HepG2 (cell line): ENCODE data around the gene WDSUB1. TPM values are rescaled to one million over a fixed set of nuclear protein-coding genes. Genes with fewer than 3 reads are reported as not detected.

Experiments
- CENPX ChIP-seq: sonication (generic); formaldehyde crosslinking; IDR thresholded peaks from 2 replicates; pipeline ENCODE4 v1.9.0; 2021; ENCODE audit warnings: mild to moderate bottlenecking, missing genetic modification reagents, moderate library complexity
- CTCF ChIP-seq: sonication (generic); formaldehyde crosslinking; IDR thresholded peaks from 2 replicates; pipeline ENCODE4 v1.5.0; 2020; ENCODE audit warnings: mild to moderate bottlenecking, missing genetic modification reagents, moderate library complexity
- DNMT3B ChIP-seq: conservative IDR thresholded peaks from 2 replicates; pipeline ENCODE4 v1.6.1; 2016; ENCODE audit warnings: missing biosample characterization, control low read depth
- E2F2 ChIP-seq: sonication (generic); formaldehyde crosslinking; IDR thresholded peaks from 2 replicates; pipeline ENCODE4 v1.4.0; 2020; ENCODE audit warnings: missing genetic modification reagents, borderline replicate concordance
- GTF3A ChIP-seq: sonication (generic); formaldehyde crosslinking; conservative IDR thresholded peaks from 2 replicates; pipeline ENCODE4 v1.4.0; 2020; ENCODE audit warnings: mild to moderate bottlenecking, missing genetic modification reagents
- JDP2 ChIP-seq: sonication (generic); formaldehyde crosslinking; IDR thresholded peaks from 2 replicates; pipeline ENCODE4 v1.8.1; 2022; ENCODE audit warnings: missing genetic modification reagents, borderline replicate concordance
- KLF15 ChIP-seq: sonication (generic); formaldehyde crosslinking; IDR thresholded peaks from 2 replicates; pipeline ENCODE4 v1.8.1; 2023; ENCODE audit warnings: borderline replicate concordance, mild to moderate bottlenecking, inconsistent platforms, missing genetic modification reagents, mixed read lengths
- NFIC ChIP-seq: IDR thresholded peaks from 2 replicates; pipeline ENCODE4 v1.6.1; 2012; ENCODE audit warnings: mild to moderate bottlenecking, low read length, inconsistent platforms
- RXRA ChIP-seq: sonication (generic); formaldehyde crosslinking; IDR thresholded peaks from 2 replicates; pipeline ENCODE4 v1.5.1; 2020; ENCODE audit warnings: missing genetic modification reagents
- SIN3B ChIP-seq: fragments of 150-350 bp; IDR thresholded peaks from 2 replicates; pipeline ENCODE4 v1.6.1; 2014; ENCODE audit warnings: low read length
- TRIM24 ChIP-seq: sonication (generic); formaldehyde crosslinking; IDR thresholded peaks from 2 replicates; pipeline ENCODE4 v1.8.0; 2022; ENCODE audit warnings: mild to moderate bottlenecking, missing genetic modification reagents
- ZFP1 ChIP-seq: IDR thresholded peaks from 2 replicates; pipeline ENCODE4 v1.6.1; 2016
- ZKSCAN5 ChIP-seq: sonication (generic); formaldehyde crosslinking; IDR thresholded peaks from 2 replicates; pipeline ENCODE4 v1.5.1; 2020; ENCODE audit warnings: mild to moderate bottlenecking, missing genetic modification reagents
- ZMYM3 ChIP-seq: sonication (generic); formaldehyde crosslinking; IDR thresholded peaks from 2 replicates; pipeline ENCODE4 v1.5.1; 2020; ENCODE audit warnings: mild to moderate bottlenecking, missing genetic modification reagents
- ZNF605 ChIP-seq: sonication (generic); formaldehyde crosslinking; IDR thresholded peaks from 2 replicates; pipeline ENCODE4 v1.8.0; 2022; ENCODE audit warnings: mild to moderate bottlenecking, missing genetic modification reagents
- ZNF782 ChIP-seq: sonication (generic); formaldehyde crosslinking; IDR thresholded peaks from 2 replicates; pipeline ENCODE4 v1.4.0; 2020; ENCODE audit warnings: missing genetic modification reagents, mild to moderate bottlenecking, borderline replicate concordance
- polyA plus RNA-seq, 8 experiments: library from polyadenylated mRNA; depleted of rRNA in 3 of 8; stranded (reverse) in 7 of 8; unstranded in 1 of 8; fragments of >200 nt; fragmentation: Illumina TruSeq in 4 of 8; extraction: Trizol in 4 of 8; gene quantifications; 2 replicates each; pipeline versions ENCODE4 v1.2.1 to v1.2.3, GENCODE V29; 2011 to 2016; ENCODE audit warnings: low read depth in 4 of 8, missing spikeins in 1 of 8, mixed read lengths in 1 of 8; ENCODE audit not compliant: insufficient read depth in 1 of 8
- total RNA-seq, 5 experiments: library from RNA; depleted of rRNA; stranded (reverse); fragments of >200 nt; fragmentation: Illumina TruSeq; extraction: Trizol; gene quantifications; 2 replicates each; pipeline ENCODE4 v1.2.3, GENCODE V29; 2016; ENCODE audit warnings: low read depth in 1 of 5
- TF ChIP-seq, protein P1 (sequence below): sonication (generic); formaldehyde crosslinking; IDR thresholded peaks from 2 replicates; pipeline ENCODE4; 2020; ENCODE audit warnings: missing genetic modification reagents, mild to moderate bottlenecking, borderline replicate concordance
- TF ChIP-seq, protein P2 (sequence below): sonication (generic); formaldehyde crosslinking; IDR thresholded peaks from 2 replicates; pipeline ENCODE4 v1.4.0; 2020; ENCODE audit warnings: mild to moderate bottlenecking, low read depth, missing genetic modification reagents

WDSUB1 gene
- total and polyA plus RNA-seq, 2 of the 13 experiments (the other 11 are each of a cell fraction or from before 2014, with no cell fraction given), result 10.1 to 10.7 TPM

GRCh38 chr2:159285929-159286708 lies at the start of gene WDSUB1 (continued):
- no peak for TF ChIP-seq SIN3B
- 0 out of 2 replicates have a peak, but pooled peaks have one; percentile 31 for TF ChIP-seq ZFP1 (CRISPR knock-in tag)
- TF ChIP-seq ZKSCAN5 (CRISPR knock-in tag), result no peak
- TF ChIP-seq ZMYM3 (CRISPR knock-in tag), result peak; percentile 40; the same call in 1 of the 2 replicates
- no peak for TF ChIP-seq CENPX (CRISPR knock-in tag)
- no peak; the same call in 1 of the 2 replicates for TF ChIP-seq ZNF605 (CRISPR knock-in tag)
- TF ChIP-seq RXRA (CRISPR knock-in tag), result no peak; the same call in none of the 2 replicates
- TF ChIP-seq DNMT3B (CRISPR knock-in tag), result 0 out of 2 replicates have a peak, but pooled peaks have one; percentile 5
- TF ChIP-seq, protein P1, sequence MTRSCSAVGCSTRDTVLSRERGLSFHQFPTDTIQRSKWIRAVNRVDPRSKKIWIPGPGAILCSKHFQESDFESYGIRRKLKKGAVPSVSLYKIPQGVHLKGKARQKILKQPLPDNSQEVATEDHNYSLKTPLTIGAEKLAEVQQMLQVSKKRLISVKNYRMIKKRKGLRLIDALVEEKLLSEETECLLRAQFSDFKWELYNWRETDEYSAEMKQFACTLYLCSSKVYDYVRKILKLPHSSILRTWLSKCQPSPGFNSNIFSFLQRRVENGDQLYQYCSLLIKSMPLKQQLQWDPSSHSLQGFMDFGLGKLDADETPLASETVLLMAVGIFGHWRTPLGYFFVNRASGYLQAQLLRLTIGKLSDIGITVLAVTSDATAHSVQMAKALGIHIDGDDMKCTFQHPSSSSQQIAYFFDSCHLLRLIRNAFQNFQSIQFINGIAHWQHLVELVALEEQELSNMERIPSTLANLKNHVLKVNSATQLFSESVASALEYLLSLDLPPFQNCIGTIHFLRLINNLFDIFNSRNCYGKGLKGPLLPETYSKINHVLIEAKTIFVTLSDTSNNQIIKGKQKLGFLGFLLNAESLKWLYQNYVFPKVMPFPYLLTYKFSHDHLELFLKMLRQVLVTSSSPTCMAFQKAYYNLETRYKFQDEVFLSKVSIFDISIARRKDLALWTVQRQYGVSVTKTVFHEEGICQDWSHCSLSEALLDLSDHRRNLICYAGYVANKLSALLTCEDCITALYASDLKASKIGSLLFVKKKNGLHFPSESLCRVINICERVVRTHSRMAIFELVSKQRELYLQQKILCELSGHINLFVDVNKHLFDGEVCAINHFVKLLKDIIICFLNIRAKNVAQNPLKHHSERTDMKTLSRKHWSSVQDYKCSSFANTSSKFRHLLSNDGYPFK (CRISPR knock-in tag), result no peak
- TF ChIP-seq NFIC, result no peak
- TF ChIP-seq, protein P2, sequence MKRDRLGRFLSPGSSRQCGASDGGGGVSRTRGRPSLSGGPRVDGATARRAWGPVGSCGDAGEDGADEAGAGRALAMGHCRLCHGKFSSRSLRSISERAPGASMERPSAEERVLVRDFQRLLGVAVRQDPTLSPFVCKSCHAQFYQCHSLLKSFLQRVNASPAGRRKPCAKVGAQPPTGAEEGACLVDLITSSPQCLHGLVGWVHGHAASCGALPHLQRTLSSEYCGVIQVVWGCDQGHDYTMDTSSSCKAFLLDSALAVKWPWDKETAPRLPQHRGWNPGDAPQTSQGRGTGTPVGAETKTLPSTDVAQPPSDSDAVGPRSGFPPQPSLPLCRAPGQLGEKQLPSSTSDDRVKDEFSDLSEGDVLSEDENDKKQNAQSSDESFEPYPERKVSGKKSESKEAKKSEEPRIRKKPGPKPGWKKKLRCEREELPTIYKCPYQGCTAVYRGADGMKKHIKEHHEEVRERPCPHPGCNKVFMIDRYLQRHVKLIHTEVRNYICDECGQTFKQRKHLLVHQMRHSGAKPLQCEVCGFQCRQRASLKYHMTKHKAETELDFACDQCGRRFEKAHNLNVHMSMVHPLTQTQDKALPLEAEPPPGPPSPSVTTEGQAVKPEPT (CRISPR knock-in tag), result 0 out of 2 replicates have a peak, but pooled peaks have one; percentile 72
- TF ChIP-seq KLF15 (CRISPR knock-in tag), result peak; percentile 89; the same call in 1 of the 2 replicates
- TF ChIP-seq JDP2 (CRISPR knock-in tag), result peak; percentile 76; the same call in 1 of the 2 replicates
- TF ChIP-seq TRIM24 (CRISPR knock-in tag), result no peak
- peak; percentile 70; the same call in 1 of the 2 replicates for TF ChIP-seq GTF3A (CRISPR knock-in tag)
- peak; percentile 72; the same call in 1 of the 2 replicates for TF ChIP-seq E2F2
- TF ChIP-seq ZNF782 (CRISPR knock-in tag), result peak; percentile 82; the same call in 1 of the 2 replicates
- TF ChIP-seq CTCF (CRISPR knock-in tag), result no peak
